HepG2 (cell line): ENCODE measurements around the gene BCL11B. TPM values are rescaled to one million over a fixed set of nuclear protein-coding genes. Genes with fewer than 3 reads are reported as not detected.

Experiments
- ATAC-seq: fragments of 200-7000 bp; cut with Tn5 transposase; 3 replicates; pipeline ENCODE4 v1.9.1; 2020; ENCODE audit warnings: mild to moderate bottlenecking, moderate library complexity
- BruUV-seq: library from RNA; stranded (reverse); fragments of 400-500 nt; replicated peaks from 2 replicates; lab custom pipeline; 2021; lab: Mats Ljungman, UMichigan
- CTCF ChIA-PET: fragments of 300-600 bp; formaldehyde crosslinking; extraction: SDS; loops from one replicate; lab custom pipeline; 2021; ENCODE audit warnings: low total read pairs, inconsistent platforms, low intra/inter-chr PET ratio; lab: Yijun Ruan, JAX
- POLR2A ChIA-PET: fragments of 350-600 bp; sonication (Branson Sonifier 250); formaldehyde crosslinking; loops from one replicate; lab custom pipeline; 2020; ENCODE audit warnings: antibody characterized with exemption, inconsistent platforms; lab: Yijun Ruan, JAX
- DNase-seq: peaks from one replicate; pipeline ENCODE4 v3.0.0-alpha.2; 2015; ENCODE audit warnings: low spot score
- FAIRE-seq: peaks from 3 replicates; lab custom pipeline; 2011; peaks lifted over from hg19 to GRCh38; lab: Jason Lieb, UNC
- H2AFZ ChIP-seq: one replicate; pipeline ENCODE4 v1.6.1; 2011; ENCODE audit warnings: low read length, inconsistent platforms
- H3K27ac ChIP-seq: fragments of 300-600 bp; 3 replicates; pipeline ENCODE4 v1.8.0; 2011; ENCODE audit warnings: mixed run types, mild to moderate bottlenecking, mixed read lengths, low read length, inconsistent platforms; ENCODE audit not compliant: insufficient read depth; ENCODE audit errors: extremely low read length
- H3K27me3 ChIP-seq, 2 experiments: fragments of 200-600 bp in 1 of 2; 2 replicates in 1 of 2; 3 replicates in 1 of 2; pipeline versions ENCODE4 v1.6.0 to v1.8.0; 2011; ENCODE audit warnings: low read length in 2 of 2, mild to moderate bottlenecking in 2 of 2, moderate library complexity in 2 of 2, inconsistent platforms in 1 of 2; ENCODE audit not compliant: insufficient read depth in 2 of 2, control insufficient read depth in 1 of 2
- H3K36me3 ChIP-seq, 2 experiments: fragments of 200-600 bp in 1 of 2; replicated peaks in 1 of 2; 2 replicates in 1 of 2; 3 replicates in 1 of 2; pipeline versions ENCODE4 v1.5.1 to v1.8.0; 2011; ENCODE audit warnings: low read length in 2 of 2, inconsistent platforms in 1 of 2; ENCODE audit not compliant: insufficient read depth in 2 of 2, control insufficient read depth in 1 of 2
- H3K4me1 ChIP-seq: 2 replicates; pipeline ENCODE4 v1.5.1; 2012; ENCODE audit warnings: low read length, inconsistent platforms; ENCODE audit not compliant: insufficient read depth
- H3K4me2 ChIP-seq: 2 replicates; pipeline ENCODE4 v1.6.0; 2011; ENCODE audit warnings: low read depth, low read length, inconsistent platforms
- H3K4me3 ChIP-seq, 3 experiments: fragments of 200-600 bp in 1 of 3; sonication (generic), shearing (Covaris generic) in 1 of 3; replicated peaks in 1 of 3; 2 replicates each; pipeline ENCODE4 v1.5.1; 2011 to 2016; ENCODE audit warnings: low read length in 3 of 3, inconsistent platforms in 2 of 3, low read depth in 2 of 3, mild to moderate bottlenecking in 2 of 3, control low read depth in 1 of 3, mixed read lengths in 1 of 3; ENCODE audit not compliant: insufficient read depth in 1 of 3
- H3K79me2 ChIP-seq: one replicate; pipeline ENCODE4 v1.6.1; 2011; ENCODE audit warnings: low read length, inconsistent platforms; ENCODE audit not compliant: insufficient read depth
- H3K9ac ChIP-seq: 2 replicates; pipeline ENCODE4 v1.6.0; 2011; ENCODE audit warnings: mild to moderate bottlenecking, low read depth, low read length, inconsistent platforms; ENCODE audit not compliant: insufficient read depth
- H3K9me3 ChIP-seq: 2 replicates; pipeline ENCODE4 v1.5.1; 2012; ENCODE audit warnings: mild to moderate bottlenecking, low read length
- H4K20me1 ChIP-seq: 2 replicates; pipeline ENCODE4 v1.6.0; 2011; ENCODE audit warnings: inconsistent platforms, mild to moderate bottlenecking, low read length, moderate library complexity; ENCODE audit not compliant: insufficient read depth
- AKAP8 ChIP-seq: sonication (generic); formaldehyde crosslinking; IDR thresholded peaks from 2 replicates; pipeline ENCODE4 v1.5.1; 2020; ENCODE audit warnings: mild to moderate bottlenecking, missing genetic modification reagents
- CTCF ChIP-seq: sonication (generic); formaldehyde crosslinking; IDR thresholded peaks from 2 replicates; pipeline ENCODE4 v1.5.0; 2020; ENCODE audit warnings: mild to moderate bottlenecking, missing genetic modification reagents, moderate library complexity
- HDAC6 ChIP-seq: fragments of 200-600 bp; sonication (generic); IDR thresholded peaks from 2 replicates; pipeline ENCODE4 v1.7.0; 2017; ENCODE audit warnings: mild to moderate bottlenecking, antibody characterized with exemption, low read length, low read depth
- HOXD1 ChIP-seq: sonication (generic); formaldehyde crosslinking; IDR thresholded peaks from 2 replicates; pipeline ENCODE4 v1.5.0; 2020; ENCODE audit warnings: missing genetic modification reagents
- TCF12 ChIP-seq, 2 experiments: fragments of 450-650 bp in 1 of 2; sonication (generic) in 1 of 2; formaldehyde crosslinking in 1 of 2; IDR thresholded peaks; 2 replicates each; pipeline versions ENCODE4 v1.6.1 to v1.8.0; 2017 to 2022; ENCODE audit warnings: antibody characterized with exemption in 1 of 2, mild to moderate bottlenecking in 1 of 2, missing genetic modification reagents in 1 of 2, moderate library complexity in 1 of 2
- U2AF2 ChIP-seq: fragments of 200-400 bp; formaldehyde crosslinking; IDR thresholded peaks from 2 replicates; pipeline ENCODE4 v1.6.1; 2017; ENCODE audit warnings: low read depth, mild to moderate bottlenecking, low read length
- ZFP62 ChIP-seq: sonication (generic); formaldehyde crosslinking; IDR thresholded peaks from 2 replicates; pipeline ENCODE4 v1.4.0; 2020; ENCODE audit warnings: missing genetic modification reagents
- ZNF253 ChIP-seq: sonication (generic); formaldehyde crosslinking; IDR thresholded peaks from 2 replicates; pipeline ENCODE4 v1.8.0; 2022; ENCODE audit warnings: mild to moderate bottlenecking, missing genetic modification reagents, borderline replicate concordance
- ZNF430 ChIP-seq: sonication (generic); formaldehyde crosslinking; IDR thresholded peaks from 2 replicates; pipeline ENCODE4 v1.9.0; 2021; ENCODE audit warnings: mild to moderate bottlenecking, missing genetic modification reagents
- WGBS: methylation state at CpG from one replicate; pipeline ENCODE4 v1.1.6; 2017; ENCODE audit warnings: low lambda C conversion rate; 5-methylcytosine and 5-hydroxymethylcytosine counted together
- in situ Hi-C: cut with HindIII; loops from 2 replicates; pipeline ENCODE4 v1.10.0; 2017; ENCODE audit warnings: low pct_unique_long_range_greater_than_20kb; ENCODE audit not compliant: extremely low pct_ligation_motif_present
- intact Hi-C: fragments of 100-400 bp; cut with micrococcal nuclease; formaldehyde crosslinking; loops from one replicate; pipeline ENCODE4 v1.10.0; 2022; ENCODE audit not compliant: unreplicated experiment
- polyA plus RNA-seq, 8 experiments: library from polyadenylated mRNA; depleted of rRNA in 3 of 8; stranded (reverse) in 7 of 8; unstranded in 1 of 8; fragments of >200 nt; fragmentation: Illumina TruSeq in 4 of 8; extraction: Trizol in 4 of 8; gene quantifications; 2 replicates each; pipeline versions ENCODE4 v1.2.1 to v1.2.3, GENCODE V29; 2011 to 2016; ENCODE audit warnings: low read depth in 4 of 8, missing spikeins in 1 of 8, mixed read lengths in 1 of 8; ENCODE audit not compliant: insufficient read depth in 1 of 8
- total RNA-seq, 5 experiments: library from RNA; depleted of rRNA; stranded (reverse); fragments of >200 nt; fragmentation: Illumina TruSeq; extraction: Trizol; gene quantifications; 2 replicates each; pipeline ENCODE4 v1.2.3, GENCODE V29; 2016; ENCODE audit warnings: low read depth in 1 of 5

Gene BCL11B
- total and polyA plus RNA-seq, 2 of the 13 experiments (the other 11 are each of a cell fraction or from before 2014, with no cell fraction given): not detected

GRCh38 chr14:99287269-99287942 lies 15.4 kb upstream of the BCL11B start:
- H2AFZ ChIP-seq: no peak overlapping the region
- 60% methylated on average over 13 of the region's 13 CpGs for WGBS
- no peaks in the 10 kb centered on the region for H3K4me1 ChIP-seq
- H3K9me3 ChIP-seq: no peaks in the 10 kb centered on the region
- no peaks in the 10 kb centered on the region for H4K20me1 ChIP-seq
- no peak overlapping the region for H3K4me3 ChIP-seq
- TF ChIP-seq U2AF2 (no peak), ZFP62 (no peak), ZNF253 (no peak), HDAC6 (no peak), HOXD1 (no peak), CTCF (CRISPR knock-in tag) (no peak), AKAP8 (CRISPR knock-in tag) (no peak), TCF12 (IDR thresholded peaks at IDR 0.05) (no peak), TCF12 (CRISPR knock-in tag; IDR thresholded peaks at IDR 0.05) (no peak), ZNF430 (CRISPR knock-in tag) (no peak)
- BruUV-seq: no TSS peak
- no peak overlapping the region for H3K9ac ChIP-seq
- no peak overlapping the region for H3K4me2 ChIP-seq
- ATAC-seq: no peak
- intact Hi-C loops: no loop called here
- DNase-seq: no peak
- H3K27ac ChIP-seq: no peak overlapping the region
- no peaks in the 10 kb centered on the region for H3K36me3 ChIP-seq
- ChIA-PET CTCF (no interaction called here), POLR2A (no interaction called here)
- in situ Hi-C loops: no loop called here
- H3K27me3 ChIP-seq: peaks cover 1 to 34% of the 10 kb centered on the region in 2 experiments; a peak in 3 of 5 replicates
- no peaks in the 10 kb centered on the region for H3K79me2 ChIP-seq
- FAIRE-seq: no peak
